ENCODE measurements around the gene AOAH. TPM values are rescaled to one million over a fixed set of nuclear protein-coding genes. Genes with fewer than 3 reads are reported as not detected.

AOAH gene
- total and polyA plus RNA-seq, 2 of the 13 experiments (the other 11 are each of a cell fraction or from before 2014, with no cell fraction given) = not detected

DNA sequence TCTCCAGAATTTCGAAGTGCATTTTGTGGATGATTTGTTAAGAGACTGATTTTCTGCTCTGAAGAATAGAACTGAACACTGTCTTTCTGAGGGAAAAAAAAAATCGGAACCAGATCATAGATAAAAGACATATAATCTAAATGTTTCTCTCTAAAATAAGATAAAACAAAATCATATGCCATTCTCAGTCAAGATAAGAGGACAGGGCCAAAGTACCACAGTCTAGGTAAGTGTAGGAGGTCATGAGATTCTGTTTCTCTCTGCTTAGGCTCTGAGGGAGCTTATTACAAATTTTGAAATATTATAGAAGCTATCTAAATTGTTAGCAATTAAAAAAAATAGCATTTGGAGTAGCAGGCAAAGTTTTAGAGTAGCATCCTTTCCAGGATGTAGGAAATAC is 702 bp upstream of the AOAH start:
- CTCF ChIA-PET (ENCODE audit: low intra/inter-chr PET ratio, low total read pairs) = no interaction called here
- H3K79me2 ChIP-seq (ENCODE audit: insufficient read depth, low read length) = no peaks in the 10 kb centered on the region
- ATAC-seq = no peak
- H3K4me2 ChIP-seq (ENCODE audit: low read depth, low read length) = no peak overlapping the region
- H3K4me3 ChIP-seq (replicated peaks in 1 of 3; ENCODE audit: insufficient read depth in 1 of 3, low read depth in 2 of 3, low read length in 3 of 3) = no peak overlapping the region
- no peaks in the 10 kb centered on the region for H3K9me3 ChIP-seq (ENCODE audit: low read length)
- H4K20me1 ChIP-seq (ENCODE audit: insufficient read depth, low read length) = no peaks in the 10 kb centered on the region
- no peak for FAIRE-seq
- no TSS peak for BruUV-seq (replicated peaks)
- WGBS (ENCODE audit: low lambda C conversion rate) = 0% methylated on average over 2 of the region's 2 CpGs
- H3K9ac ChIP-seq (ENCODE audit: insufficient read depth, low read depth, low read length) = no peak overlapping the region
- no peak for DNase-seq (ENCODE audit: low spot score)
- in situ Hi-C loops (cut with HindIII; ENCODE audit: extremely low pct_ligation_motif_present, low pct_unique_long_range_greater_than_20kb) (no loop called here), intact Hi-C loops (cut with micrococcal nuclease; ENCODE audit: unreplicated experiment) (no loop called here)
- POLR2A ChIA-PET = no interaction called here
- TF ChIP-seq ZNF337 (CRISPR knock-in tag; IDR thresholded peaks at IDR 0.05; ENCODE audit: borderline replicate concordance, low read depth) (no peak), TSC22D2 (CRISPR knock-in tag; IDR thresholded peaks at IDR 0.05; ENCODE audit: borderline replicate concordance) (no peak), ZSCAN21 (CRISPR knock-in tag; IDR thresholded peaks at IDR 0.05; ENCODE audit: borderline replicate concordance) (no peak), ZNF17 (CRISPR knock-in tag; IDR thresholded peaks at IDR 0.05) (no peak), GATA4 (IDR thresholded peaks at IDR 0.05; ENCODE audit: borderline replicate concordance, low read depth) (no peak), NFIB (CRISPR knock-in tag; IDR thresholded peaks at IDR 0.05; ENCODE audit: borderline replicate concordance) (no peak), ZNF225 (CRISPR knock-in tag; IDR thresholded peaks at IDR 0.05) (no peak), SRSF1 (optimal IDR thresholded peaks at IDR 0.05; ENCODE audit: low read depth, low read length) (no peak), BRCA1 (CRISPR knock-in tag; IDR thresholded peaks at IDR 0.05) (no peak), ZNF776 (CRISPR knock-in tag; IDR thresholded peaks at IDR 0.05) (no peak), NR2F6 (IDR thresholded peaks at IDR 0.05) (no peak), NR2F6 (CRISPR knock-in tag; IDR thresholded peaks at IDR 0.05) (no peak), NPAS2 (CRISPR knock-in tag; IDR thresholded peaks at IDR 0.05; ENCODE audit: borderline replicate concordance) (no peak), ETV6 (CRISPR knock-in tag; conservative IDR thresholded peaks at IDR 0.05) (no peak), NCOR1 (IDR thresholded peaks at IDR 0.05; ENCODE audit: borderline replicate concordance, low read length) (no peak), ZNF224 (CRISPR knock-in tag; IDR thresholded peaks at IDR 0.05) (no peak), PHF8 (CRISPR knock-in tag; IDR thresholded peaks at IDR 0.05) (no peak), YEATS4 (CRISPR knock-in tag; IDR thresholded peaks at IDR 0.05; ENCODE audit: borderline replicate concordance) (no peak)
- TF ChIP-seq, protein P1, sequence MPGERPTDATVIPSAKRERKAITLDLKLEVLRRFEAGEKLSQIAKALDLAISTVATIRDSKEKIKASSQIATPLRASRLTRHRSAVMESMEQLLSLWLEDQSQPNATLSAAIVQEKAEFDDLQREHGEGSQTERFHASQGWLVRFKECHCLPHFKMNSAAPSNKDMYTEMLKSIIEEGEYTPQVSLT (CRISPR knock-in tag; IDR thresholded peaks at IDR 0.05; ENCODE audit: borderline replicate concordance, low read depth) = no peak
- TF ChIP-seq, protein P2, sequence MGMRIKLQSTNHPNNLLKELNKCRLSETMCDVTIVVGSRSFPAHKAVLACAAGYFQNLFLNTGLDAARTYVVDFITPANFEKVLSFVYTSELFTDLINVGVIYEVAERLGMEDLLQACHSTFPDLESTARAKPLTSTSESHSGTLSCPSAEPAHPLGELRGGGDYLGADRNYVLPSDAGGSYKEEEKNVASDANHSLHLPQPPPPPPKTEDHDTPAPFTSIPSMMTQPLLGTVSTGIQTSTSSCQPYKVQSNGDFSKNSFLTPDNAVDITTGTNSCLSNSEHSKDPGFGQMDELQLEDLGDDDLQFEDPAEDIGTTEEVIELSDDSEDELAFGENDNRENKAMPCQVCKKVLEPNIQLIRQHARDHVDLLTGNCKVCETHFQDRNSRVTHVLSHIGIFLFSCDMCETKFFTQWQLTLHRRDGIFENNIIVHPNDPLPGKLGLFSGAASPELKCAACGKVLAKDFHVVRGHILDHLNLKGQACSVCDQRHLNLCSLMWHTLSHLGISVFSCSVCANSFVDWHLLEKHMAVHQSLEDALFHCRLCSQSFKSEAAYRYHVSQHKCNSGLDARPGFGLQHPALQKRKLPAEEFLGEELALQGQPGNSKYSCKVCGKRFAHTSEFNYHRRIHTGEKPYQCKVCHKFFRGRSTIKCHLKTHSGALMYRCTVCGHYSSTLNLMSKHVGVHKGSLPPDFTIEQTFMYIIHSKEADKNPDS (CRISPR knock-in tag; IDR thresholded peaks at IDR 0.05) = no peak
- TF ChIP-seq, protein P3, sequence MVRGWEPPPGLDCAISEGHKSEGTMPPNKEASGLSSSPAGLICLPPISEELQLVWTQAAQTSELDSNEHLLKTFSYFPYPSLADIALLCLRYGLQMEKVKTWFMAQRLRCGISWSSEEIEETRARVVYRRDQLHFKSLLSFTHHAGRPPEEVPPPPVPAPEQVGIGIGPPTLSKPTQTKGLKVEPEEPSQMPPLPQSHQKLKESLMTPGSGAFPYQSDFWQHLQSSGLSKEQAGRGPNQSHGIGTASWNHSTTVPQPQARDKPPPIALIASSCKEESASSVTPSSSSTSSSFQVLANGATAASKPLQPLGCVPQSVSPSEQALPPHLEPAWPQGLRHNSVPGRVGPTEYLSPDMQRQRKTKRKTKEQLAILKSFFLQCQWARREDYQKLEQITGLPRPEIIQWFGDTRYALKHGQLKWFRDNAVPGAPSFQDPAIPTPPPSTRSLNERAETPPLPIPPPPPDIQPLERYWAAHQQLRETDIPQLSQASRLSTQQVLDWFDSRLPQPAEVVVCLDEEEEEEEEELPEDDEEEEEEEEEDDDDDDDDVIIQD (CRISPR knock-in tag; IDR thresholded peaks at IDR 0.05; ENCODE audit: low read depth) = no peak
- H3K27me3 ChIP-seq (ENCODE audit: control insufficient read depth in 1 of 2, insufficient read depth in 2 of 2, low read length in 2 of 2) = no peaks in the 10 kb centered on the region; a peak in 1 of 5 replicates
- H2AFZ ChIP-seq (ENCODE audit: low read length) = no peak overlapping the region
- no peaks in the 10 kb centered on the region for H3K4me1 ChIP-seq (ENCODE audit: insufficient read depth, low read length)
- no peak overlapping the region for H3K27ac ChIP-seq (ENCODE audit: extremely low read length, insufficient read depth, low read length)
- H3K36me3 ChIP-seq (replicated peaks in 1 of 2; ENCODE audit: control insufficient read depth in 1 of 2, insufficient read depth in 2 of 2, low read length in 2 of 2) = no peaks in the 10 kb centered on the region

Measured in HepG2 (cell line).